HTERT RPE-1 (cell line): Measurements from ENCODE around the gene ST3GAL6.

Experiments
- in situ Hi-C: fragments of 300-500 bp; cut with MboI; formaldehyde crosslinking; loops from 4 replicates; pipeline ENCODE4 v1.14.3; 2020; ENCODE audit warnings: low sequenced_read_pairs

ST3GAL6 gene

DNA sequence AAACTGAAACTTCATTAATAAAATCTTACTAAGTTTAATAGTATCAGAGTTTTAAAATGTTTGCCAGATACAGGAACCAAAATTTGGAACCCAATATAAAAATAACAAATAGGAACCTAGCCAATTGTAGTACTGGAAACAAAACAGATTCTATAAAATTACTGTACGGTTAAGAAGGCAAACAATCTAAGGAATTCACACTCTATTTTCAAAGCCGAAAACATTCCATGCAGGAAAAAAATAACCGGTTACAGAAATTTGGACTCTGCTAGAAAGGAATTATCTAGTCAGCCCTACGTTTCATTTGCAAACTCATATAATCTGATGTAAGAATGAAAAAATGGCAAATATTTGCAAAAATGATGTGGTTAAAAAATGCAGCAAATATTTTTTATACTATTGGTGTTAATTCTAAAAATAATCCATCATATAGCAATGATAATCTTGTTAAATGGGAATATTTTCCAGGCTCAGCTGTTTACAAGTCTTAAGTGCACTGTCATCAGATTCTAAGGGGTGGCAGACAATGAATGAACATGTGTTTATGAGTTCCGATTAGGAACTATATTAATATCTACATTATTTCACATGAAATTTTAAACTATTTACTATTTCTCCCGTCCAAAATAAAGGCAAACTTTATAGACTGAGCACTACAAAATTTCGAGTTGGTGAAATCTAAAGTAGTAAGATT lies 80.3 kb downstream of the ST3GAL6 start:
- in situ Hi-C loops: no loop called here
